Measurements from ENCODE around the gene NRIP1. TPM values are rescaled to one million over a fixed set of nuclear protein-coding genes. Genes with fewer than 3 reads are reported as not detected.

Gene NRIP1
- total and polyA plus RNA-seq, 4 donors: 17.0 to 77.9 (median 32.6) TPM

- H3K27me3 ChIP-seq (ENCODE audit: control insufficient read depth, insufficient read depth, low read length): no peaks in the 10 kb centered on the region
- DNase-seq (ENCODE audit: low read depth in 4 of 6, low spot score in 6 of 6): no peak
- H3K36me3 ChIP-seq (ENCODE audit: control insufficient read depth, insufficient read depth, low read length): no peaks in the 10 kb centered on the region
These were observed 44.0 kb downstream of the NRIP1 start for GRCh38 chr21:15020797-15021196.

GRCh38 chr21:15018382-15018781, 46.4 kb downstream of the NRIP1 start:
- H3K27ac ChIP-seq (ENCODE audit: low read depth, low read length): no peak overlapping the region
- WGBS (ENCODE audit: insufficient coverage): 67% methylated on average over 1 of the region's 2 CpGs
- peaks cover 3% of the 10 kb centered on the region for H3K9me3 ChIP-seq (ENCODE audit: control insufficient read depth, insufficient read depth, low read length)

More at GRCh38 chr21:15020797-15021196, 44.0 kb downstream of the NRIP1 start:
- no peak overlapping the region for H3K4me3 ChIP-seq (ENCODE audit: low read depth, low read length)
- no peak overlapping the region for H3K27ac ChIP-seq (ENCODE audit: low read depth, low read length)
- peaks cover 3% of the 10 kb centered on the region for H3K9me3 ChIP-seq (ENCODE audit: control insufficient read depth, insufficient read depth, low read length)
- H3K4me1 ChIP-seq (ENCODE audit: control insufficient read depth, insufficient read depth, low read length): no peaks in the 10 kb centered on the region

GRCh38 chr21:15015622-15016471, 49.0 kb downstream of the NRIP1 start:
- Histone ChIP-seq H3K4me3 (ENCODE audit: low read depth, low read length) (no peak overlapping the region), H3K27ac (ENCODE audit: low read depth, low read length) (no peak overlapping the region), H3K27me3 (ENCODE audit: control insufficient read depth, insufficient read depth, low read length) (no peaks in the 10 kb centered on the region), H3K9me3 (ENCODE audit: control insufficient read depth, insufficient read depth, low read length) (no peaks in the 10 kb centered on the region), H3K4me1 (ENCODE audit: control insufficient read depth, insufficient read depth, low read length) (no peaks in the 10 kb centered on the region), H3K36me3 (ENCODE audit: control insufficient read depth, insufficient read depth, low read length) (no peaks in the 10 kb centered on the region)
- WGBS (ENCODE audit: insufficient coverage): 80% methylated on average over 2 of the region's 5 CpGs
- no peak for DNase-seq (ENCODE audit: low read depth in 4 of 6, low spot score in 6 of 6)

More at GRCh38 chr21:15018382-15018781, 46.4 kb downstream of the NRIP1 start:
- H3K36me3 ChIP-seq (ENCODE audit: control insufficient read depth, insufficient read depth, low read length): no peaks in the 10 kb centered on the region
- H3K27me3 ChIP-seq (ENCODE audit: control insufficient read depth, insufficient read depth, low read length): no peaks in the 10 kb centered on the region
- DNase-seq (ENCODE audit: low read depth in 4 of 6, low spot score in 6 of 6): no peak
- H3K4me1 ChIP-seq (ENCODE audit: control insufficient read depth, insufficient read depth, low read length): no peaks in the 10 kb centered on the region
- no peak overlapping the region for H3K4me3 ChIP-seq (ENCODE audit: low read depth, low read length)

- H3K4me3 ChIP-seq (ENCODE audit: low read depth, low read length): no peak overlapping the region
- no peaks in the 10 kb centered on the region for H3K36me3 ChIP-seq (ENCODE audit: control insufficient read depth, insufficient read depth, low read length)
- no CpG with 5 or more reads among the region's 2 CpGs for WGBS (ENCODE audit: insufficient coverage)
- H3K27me3 ChIP-seq (ENCODE audit: control insufficient read depth, insufficient read depth, low read length): no peaks in the 10 kb centered on the region
- H3K27ac ChIP-seq (ENCODE audit: low read depth, low read length): no peak overlapping the region
- DNase-seq (ENCODE audit: low read depth in 4 of 6, low spot score in 6 of 6): no peak
- H3K4me1 ChIP-seq (ENCODE audit: control insufficient read depth, insufficient read depth, low read length): no peaks in the 10 kb centered on the region
- no peaks in the 10 kb centered on the region for H3K9me3 ChIP-seq (ENCODE audit: control insufficient read depth, insufficient read depth, low read length)
These were observed 50.6 kb downstream of the NRIP1 start for GRCh38 chr21:15014221-15014620.

- no peak for DNase-seq (ENCODE audit: low read depth in 4 of 6, low spot score in 6 of 6)
- WGBS (ENCODE audit: insufficient coverage): no CpG with 5 or more reads among the region's 2 CpGs
- Histone ChIP-seq H3K27me3 (ENCODE audit: control insufficient read depth, insufficient read depth, low read length) (no peaks in the 10 kb centered on the region), H3K4me1 (ENCODE audit: control insufficient read depth, insufficient read depth, low read length) (no peaks in the 10 kb centered on the region), H3K4me3 (ENCODE audit: low read depth, low read length) (no peak overlapping the region), H3K27ac (ENCODE audit: low read depth, low read length) (no peak overlapping the region), H3K9me3 (ENCODE audit: control insufficient read depth, insufficient read depth, low read length) (no peaks in the 10 kb centered on the region), H3K36me3 (ENCODE audit: control insufficient read depth, insufficient read depth, low read length) (no peaks in the 10 kb centered on the region)
These were observed 52.8 kb downstream of the NRIP1 start for GRCh38 chr21:15011967-15012366.

GRCh38 chr21:15010645-15011044, 54.2 kb downstream of the NRIP1 start:
- 67% methylated on average over 1 of the region's 4 CpGs for WGBS (ENCODE audit: insufficient coverage)
- H3K27ac ChIP-seq (ENCODE audit: low read depth, low read length): no peak overlapping the region
- no peaks in the 10 kb centered on the region for H3K36me3 ChIP-seq (ENCODE audit: control insufficient read depth, insufficient read depth, low read length)
- no peak overlapping the region for H3K4me3 ChIP-seq (ENCODE audit: low read depth, low read length)
- H3K9me3 ChIP-seq (ENCODE audit: control insufficient read depth, insufficient read depth, low read length): no peaks in the 10 kb centered on the region
- DNase-seq (ENCODE audit: low read depth in 4 of 6, low spot score in 6 of 6): no peak
- no peaks in the 10 kb centered on the region for H3K27me3 ChIP-seq (ENCODE audit: control insufficient read depth, insufficient read depth, low read length)
- H3K4me1 ChIP-seq (ENCODE audit: control insufficient read depth, insufficient read depth, low read length): no peaks in the 10 kb centered on the region

- WGBS (ENCODE audit: insufficient coverage): no CpG with 5 or more reads among the region's 3 CpGs
- no peak overlapping the region for H3K4me3 ChIP-seq (ENCODE audit: low read depth, low read length)
- DNase-seq (ENCODE audit: low read depth in 4 of 6, low spot score in 6 of 6): no peak
- peaks cover 3% of the 10 kb centered on the region for H3K4me1 ChIP-seq (ENCODE audit: control insufficient read depth, insufficient read depth, low read length)
- no peaks in the 10 kb centered on the region for H3K36me3 ChIP-seq (ENCODE audit: control insufficient read depth, insufficient read depth, low read length)
- no peaks in the 10 kb centered on the region for H3K9me3 ChIP-seq (ENCODE audit: control insufficient read depth, insufficient read depth, low read length)
- no peaks in the 10 kb centered on the region for H3K27me3 ChIP-seq (ENCODE audit: control insufficient read depth, insufficient read depth, low read length)
- H3K27ac ChIP-seq (ENCODE audit: low read depth, low read length): no peak overlapping the region
These were observed 54.9 kb downstream of the NRIP1 start for GRCh38 chr21:15009837-15010363.

GRCh38 chr21:15007716-15008296, 57.0 kb downstream of the NRIP1 start:
- no peaks in the 10 kb centered on the region for H3K36me3 ChIP-seq (ENCODE audit: control insufficient read depth, insufficient read depth, low read length)
- WGBS (ENCODE audit: insufficient coverage): 99% methylated on average over 9 of the region's 11 CpGs
- no peaks in the 10 kb centered on the region for H3K27me3 ChIP-seq (ENCODE audit: control insufficient read depth, insufficient read depth, low read length)
- H3K4me1 ChIP-seq (ENCODE audit: control insufficient read depth, insufficient read depth, low read length): peaks cover 7% of the 10 kb centered on the region
- no peak overlapping the region for H3K27ac ChIP-seq (ENCODE audit: low read depth, low read length)
- no peak for DNase-seq (ENCODE audit: low read depth in 4 of 6, low spot score in 6 of 6)
- no peak overlapping the region for H3K4me3 ChIP-seq (ENCODE audit: low read depth, low read length)
- no peaks in the 10 kb centered on the region for H3K9me3 ChIP-seq (ENCODE audit: control insufficient read depth, insufficient read depth, low read length)

- DNase-seq (ENCODE audit: low read depth in 4 of 6, low spot score in 6 of 6): no peak
- no peak overlapping the region for H3K27ac ChIP-seq (ENCODE audit: low read depth, low read length)
- no peaks in the 10 kb centered on the region for H3K9me3 ChIP-seq (ENCODE audit: control insufficient read depth, insufficient read depth, low read length)
- H3K27me3 ChIP-seq (ENCODE audit: control insufficient read depth, insufficient read depth, low read length): no peaks in the 10 kb centered on the region
- no peak overlapping the region for H3K4me3 ChIP-seq (ENCODE audit: low read depth, low read length)
- no peaks in the 10 kb centered on the region for H3K36me3 ChIP-seq (ENCODE audit: control insufficient read depth, insufficient read depth, low read length)
- 77% methylated on average over 2 of the region's 2 CpGs for WGBS (ENCODE audit: insufficient coverage)
- H3K4me1 ChIP-seq (ENCODE audit: control insufficient read depth, insufficient read depth, low read length): peaks cover 7% of the 10 kb centered on the region
These were observed 58.1 kb downstream of the NRIP1 start for GRCh38 chr21:15006594-15007230.
